LNCaP clone FGC (cell line): Measurements from ENCODE around the gene CASR.

ENCODE experiments used
- DNase-seq: peaks from one replicate; pipeline ENCODE4 v3.0.0-alpha.2; 2011; ENCODE audit warnings: low read depth
- H3K4me3 ChIP-seq: 2 replicates; pipeline ENCODE4 v1.5.1; 2011; ENCODE audit warnings: mild to moderate bottlenecking, low read depth, low read length, control low read depth
- TF ChIP-seq, protein P1 (sequence below): IDR thresholded peaks from 2 replicates; pipeline ENCODE4 v1.5.1; 2012; ENCODE audit warnings: mild to moderate bottlenecking; ENCODE audit not compliant: control insufficient read depth, insufficient read depth; ENCODE audit errors: extremely low read depth

The CASR gene

DNA sequence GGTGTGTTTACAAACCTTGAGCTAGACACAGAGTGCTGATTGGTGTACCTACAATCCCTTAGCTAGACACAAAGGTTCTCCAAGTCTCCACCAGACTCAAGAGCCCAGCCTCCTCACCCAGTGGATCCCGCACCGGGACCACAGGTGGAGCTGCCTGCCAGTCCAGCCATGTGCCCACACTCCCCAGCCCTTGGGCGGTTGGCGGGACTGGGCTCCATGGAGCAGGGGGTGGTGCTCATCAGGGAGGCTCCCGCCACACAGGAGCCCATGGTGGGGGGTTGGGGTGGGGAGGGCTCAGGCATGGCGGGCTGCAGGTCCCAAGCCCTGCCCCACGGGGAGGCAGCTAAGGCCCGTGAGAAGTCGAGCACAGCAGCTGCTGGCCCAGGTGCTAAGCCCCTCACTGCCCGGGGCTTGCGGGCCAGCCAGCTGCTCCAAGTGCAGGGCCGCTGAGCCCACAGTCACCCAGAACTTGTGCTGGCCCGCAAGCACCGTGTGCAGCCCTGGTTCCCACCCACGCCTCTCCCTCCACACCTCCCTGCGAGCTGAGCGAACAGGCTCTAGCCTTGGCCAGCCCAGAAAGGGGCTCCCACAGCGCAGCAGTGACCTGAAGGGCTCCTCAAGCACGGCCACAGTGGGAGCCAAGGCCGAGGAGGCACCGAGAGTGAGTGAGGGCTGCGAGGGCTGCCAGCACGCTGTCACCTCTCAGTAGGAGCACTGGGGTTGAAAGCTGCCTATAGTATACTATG lies 43.7 kb downstream of the CASR start:
- TF ChIP-seq, protein P1, sequence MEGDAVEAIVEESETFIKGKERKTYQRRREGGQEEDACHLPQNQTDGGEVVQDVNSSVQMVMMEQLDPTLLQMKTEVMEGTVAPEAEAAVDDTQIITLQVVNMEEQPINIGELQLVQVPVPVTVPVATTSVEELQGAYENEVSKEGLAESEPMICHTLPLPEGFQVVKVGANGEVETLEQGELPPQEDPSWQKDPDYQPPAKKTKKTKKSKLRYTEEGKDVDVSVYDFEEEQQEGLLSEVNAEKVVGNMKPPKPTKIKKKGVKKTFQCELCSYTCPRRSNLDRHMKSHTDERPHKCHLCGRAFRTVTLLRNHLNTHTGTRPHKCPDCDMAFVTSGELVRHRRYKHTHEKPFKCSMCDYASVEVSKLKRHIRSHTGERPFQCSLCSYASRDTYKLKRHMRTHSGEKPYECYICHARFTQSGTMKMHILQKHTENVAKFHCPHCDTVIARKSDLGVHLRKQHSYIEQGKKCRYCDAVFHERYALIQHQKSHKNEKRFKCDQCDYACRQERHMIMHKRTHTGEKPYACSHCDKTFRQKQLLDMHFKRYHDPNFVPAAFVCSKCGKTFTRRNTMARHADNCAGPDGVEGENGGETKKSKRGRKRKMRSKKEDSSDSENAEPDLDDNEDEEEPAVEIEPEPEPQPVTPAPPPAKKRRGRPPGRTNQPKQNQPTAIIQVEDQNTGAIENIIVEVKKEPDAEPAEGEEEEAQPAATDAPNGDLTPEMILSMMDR = no peak
- DNase-seq = no peak
- no peak overlapping the region for H3K4me3 ChIP-seq

DNA sequence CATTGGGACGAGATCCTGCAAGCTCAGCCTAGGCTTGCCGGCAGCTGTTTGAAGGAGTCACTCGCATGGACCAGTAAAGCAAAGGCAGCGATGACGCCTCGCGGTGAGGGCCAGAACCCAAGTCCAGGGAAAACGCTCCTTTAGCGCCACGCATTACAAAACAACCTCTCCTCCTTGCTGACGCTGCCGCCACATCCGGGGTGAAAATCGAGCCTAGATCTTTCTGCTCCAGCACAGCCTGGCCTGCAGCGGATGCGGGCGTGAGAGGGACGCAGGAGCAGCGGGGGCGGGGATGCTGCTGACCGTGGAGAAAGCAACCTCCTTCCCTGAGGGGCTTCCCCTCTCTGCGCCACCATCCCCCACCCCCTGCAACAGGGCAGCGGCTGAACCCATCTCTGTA lies 46.7 kb downstream of the CASR start:
- no peak for DNase-seq
- no peak overlapping the region for H3K4me3 ChIP-seq
- TF ChIP-seq, protein P1 = no peak

DNA sequence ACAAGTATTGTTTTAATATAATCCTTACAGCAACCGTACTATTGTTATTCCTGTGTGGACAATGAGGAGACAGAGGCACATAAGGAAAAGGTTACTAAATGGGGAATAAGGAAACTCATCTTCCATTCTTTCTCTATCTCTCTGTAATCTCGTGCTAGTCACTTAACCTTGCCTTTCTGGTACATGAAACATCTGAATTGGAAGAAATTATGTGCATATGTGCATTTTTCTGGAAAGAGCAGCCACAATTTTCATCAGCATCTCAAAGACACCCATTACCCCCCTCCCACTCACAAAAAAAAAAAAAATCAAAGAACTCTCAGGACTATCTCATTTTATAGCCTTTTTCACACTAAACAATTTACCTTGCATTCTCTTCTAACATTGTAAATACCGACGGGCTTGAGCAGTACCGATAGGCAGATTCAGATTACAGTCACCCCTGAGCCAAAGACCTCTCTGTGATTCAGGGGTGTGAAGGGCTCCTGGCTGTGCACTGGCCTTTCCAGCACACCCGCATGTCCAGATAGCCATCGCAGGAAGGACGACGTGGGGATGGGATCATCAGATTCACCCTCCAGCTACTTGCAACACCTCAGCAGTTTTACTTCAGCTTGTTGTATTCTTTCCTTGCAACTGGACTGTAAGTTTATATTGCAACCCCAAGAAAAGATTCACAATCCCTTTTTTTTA lies 48.1 kb downstream of the CASR start:
- DNase-seq = no peak
- no peak overlapping the region for H3K4me3 ChIP-seq
- TF ChIP-seq, protein P1 = no peak

GRCh38 chr3:122232485-122232884 lies 49.0 kb downstream of the CASR start:
- TF ChIP-seq, protein P1 = no peak
- no peak overlapping the region for H3K4me3 ChIP-seq
- no peak for DNase-seq

DNA sequence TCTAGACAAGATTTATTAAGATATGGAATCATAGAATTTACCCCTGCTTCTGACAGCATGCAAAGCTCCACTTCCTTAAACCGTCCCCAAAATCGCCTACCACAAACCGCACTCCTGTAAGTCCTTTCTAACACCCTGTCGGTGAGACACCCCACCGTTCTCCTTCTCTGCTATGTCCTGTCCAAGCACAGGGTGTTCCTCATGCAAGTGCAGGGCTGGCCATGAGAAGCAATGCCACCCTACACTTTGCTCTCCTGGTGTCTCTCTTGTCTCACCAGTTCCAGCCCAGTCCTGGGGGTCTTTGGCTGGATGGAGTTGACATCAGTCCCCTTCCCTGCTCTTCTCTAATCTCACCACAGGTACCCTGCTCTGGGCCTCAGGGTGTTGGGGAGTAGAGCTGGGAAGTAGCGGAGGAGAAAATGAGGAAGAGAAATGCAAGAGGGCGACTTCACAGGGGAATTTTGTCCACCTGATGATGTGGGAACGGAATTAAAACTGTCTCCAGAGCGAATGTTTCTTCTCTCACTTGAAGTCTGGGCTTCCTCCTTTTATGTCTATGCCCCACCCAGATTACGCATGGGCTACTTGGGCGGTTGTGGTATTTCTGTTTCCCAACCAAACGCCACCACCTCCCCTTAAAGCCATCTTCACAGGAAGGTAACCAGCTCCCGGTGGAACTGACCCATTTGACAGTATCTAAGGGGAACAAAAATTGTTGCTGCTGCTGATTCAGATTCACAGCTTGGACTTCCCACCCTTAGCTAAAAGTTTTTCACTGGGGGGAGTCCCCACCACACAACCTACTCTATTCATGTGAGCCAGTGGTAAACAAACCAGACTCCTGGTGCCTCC lies 49.9 kb downstream of the CASR start:
- TF ChIP-seq, protein P1 = no peak
- DNase-seq = no peak
- H3K4me3 ChIP-seq = no peak overlapping the region

- H3K4me3 ChIP-seq = no peak overlapping the region
- TF ChIP-seq, protein P1 = no peak
- DNase-seq = no peak
These were observed 50.6 kb downstream of the CASR start for GRCh38 chr3:122234117-122234516.
